ENCODE measurements around the gene CCK.

The CCK gene

DNA sequence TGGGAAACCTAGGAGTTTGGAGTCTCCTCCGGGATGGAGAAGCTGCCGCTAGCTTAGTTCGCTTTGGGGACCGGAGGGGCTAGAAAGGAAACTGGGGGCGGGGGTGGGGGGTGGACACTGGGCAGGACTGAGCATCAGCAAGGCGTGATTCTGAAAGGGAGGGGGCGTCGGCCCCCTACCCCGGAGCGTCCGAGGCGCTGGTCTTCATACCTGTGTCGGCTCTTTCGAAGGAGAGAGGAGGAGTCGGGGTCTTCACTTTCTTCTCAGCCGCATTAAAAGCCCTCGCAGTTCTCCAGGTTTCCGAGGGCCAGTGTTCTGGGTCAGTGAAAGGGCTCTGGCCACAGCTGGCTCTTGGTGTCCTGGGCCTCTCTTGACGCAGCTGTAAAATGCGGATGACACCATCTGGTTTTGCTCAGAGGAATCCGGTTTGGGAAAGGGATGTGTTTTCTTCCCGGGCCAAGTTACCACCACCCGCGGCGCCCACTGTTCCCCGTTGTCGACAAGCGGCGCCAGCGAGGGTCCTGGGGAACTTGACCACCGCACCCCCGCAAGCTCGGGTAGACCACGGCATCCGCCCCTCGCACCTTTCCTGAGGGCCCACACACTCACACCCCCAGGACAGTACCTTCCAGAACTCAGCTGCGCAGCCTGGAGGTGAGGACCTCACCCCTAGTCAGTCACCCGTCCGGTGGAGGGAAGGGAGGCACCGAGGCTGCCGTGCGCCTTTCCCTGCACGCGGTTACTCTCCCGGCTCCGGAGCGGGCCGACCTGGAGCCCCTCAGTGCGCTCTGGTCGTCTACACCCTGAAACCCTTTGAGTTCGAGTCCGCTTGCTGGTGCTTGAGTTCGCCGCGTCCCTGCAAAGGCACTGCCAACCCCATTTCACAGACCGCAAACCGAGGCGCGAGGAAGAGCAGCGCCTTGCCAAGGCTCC is 660 bp downstream of the CCK start:
- DNase-seq: no peak

DNA sequence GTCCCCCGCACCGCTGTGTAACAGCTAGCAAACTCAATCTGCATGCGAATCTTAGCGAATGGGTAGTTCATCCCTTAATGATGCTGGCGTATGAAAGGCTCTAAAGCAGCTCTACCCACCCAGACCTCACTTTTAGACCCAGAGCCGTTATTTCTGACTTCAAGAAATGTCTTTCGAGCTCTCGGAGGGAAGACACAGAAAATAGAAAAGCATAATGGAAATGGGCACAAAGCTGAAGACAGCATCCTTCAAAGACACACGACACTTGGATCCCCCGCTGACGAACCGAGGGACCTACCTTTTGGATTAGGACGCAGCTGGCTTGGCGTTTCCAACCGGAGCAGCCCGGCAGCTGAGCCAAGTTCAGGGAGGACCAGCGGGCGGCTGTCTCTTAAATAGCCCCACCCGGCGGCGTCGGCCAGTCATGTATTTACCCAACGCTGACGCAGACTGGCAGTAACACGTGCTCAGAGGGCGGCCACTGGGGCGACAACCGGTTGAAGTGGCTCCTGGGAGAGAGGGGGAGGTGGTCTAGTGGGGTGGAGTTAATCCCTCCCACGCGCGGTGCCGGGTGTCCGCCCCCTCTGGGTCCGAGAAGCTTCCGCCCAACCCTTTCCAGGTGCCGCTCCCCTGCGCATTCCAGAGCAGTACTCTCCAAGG is 1.5 kb downstream of the CCK start:
- no peak for DNase-seq

DNA sequence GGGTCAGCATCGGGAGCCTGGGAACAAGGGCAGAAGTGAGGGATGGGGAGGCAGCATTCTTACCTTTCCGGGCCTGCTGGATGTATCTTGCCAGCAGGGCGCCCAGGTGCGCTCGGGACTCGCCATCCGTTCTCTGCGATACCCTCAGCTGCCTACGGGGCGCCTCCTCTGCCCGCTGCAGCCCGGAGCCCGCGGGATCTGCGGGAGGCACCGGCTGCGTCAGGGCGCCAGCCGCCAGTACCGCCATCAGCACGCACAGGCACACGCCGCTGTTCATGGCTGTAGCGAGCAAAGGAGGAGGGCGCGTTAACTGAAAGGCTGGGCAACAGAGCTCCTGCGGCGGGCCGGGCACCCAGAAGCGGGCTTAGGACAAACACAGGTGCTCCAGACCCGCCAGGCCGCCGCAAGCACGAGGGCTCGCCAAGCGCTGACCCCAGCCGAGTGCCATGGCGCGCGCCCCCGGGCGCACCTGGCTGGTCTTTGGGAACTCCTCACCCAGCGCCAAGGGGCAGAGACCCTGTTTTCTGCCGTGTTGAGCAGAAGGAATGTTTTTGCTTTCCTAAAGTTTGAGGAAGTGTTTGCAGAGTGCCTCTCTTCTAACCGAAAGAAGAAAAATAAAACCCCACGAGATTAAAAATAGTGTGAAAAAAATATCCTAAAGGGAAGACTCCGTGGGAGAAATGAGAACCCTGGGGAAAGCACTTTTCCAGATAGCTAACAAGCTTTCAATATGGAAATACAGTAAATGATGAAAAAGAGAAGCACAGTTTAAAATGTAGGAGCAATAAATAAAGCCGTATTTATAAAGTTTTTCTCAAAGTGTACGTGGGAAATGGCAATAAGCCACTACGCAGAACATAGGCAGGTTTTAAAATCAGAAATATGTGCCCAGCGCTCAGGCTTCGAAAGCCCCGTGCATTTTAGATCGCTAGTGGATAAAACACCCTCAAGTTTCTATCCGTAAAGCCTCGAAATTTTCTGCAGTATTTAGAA is 2.3 kb downstream of the CCK start:
- DNase-seq: no peak

- no peak for DNase-seq
These were observed 3.5 kb downstream of the CCK start for GRCh38 chr3:42262525-42262924.

DNA sequence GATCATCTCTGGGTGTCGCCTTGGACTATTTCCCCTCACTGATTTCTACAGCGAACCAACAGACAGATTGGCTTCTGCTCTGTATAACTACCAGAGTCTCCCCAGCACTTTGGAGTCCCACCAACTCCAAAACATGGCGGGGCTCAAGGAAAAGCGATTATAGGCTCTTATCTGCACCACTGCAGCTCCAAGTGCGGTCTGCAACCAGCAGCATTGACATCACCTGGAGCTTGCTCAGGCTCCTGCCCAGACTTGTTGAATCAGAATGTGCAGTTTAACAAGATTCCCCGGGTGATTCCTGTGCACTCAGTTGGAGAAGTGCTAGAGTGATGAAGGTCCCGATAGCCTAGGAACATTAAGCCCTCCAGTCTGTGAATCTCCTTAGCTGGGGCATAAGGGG is 9.0 kb downstream of the CCK start:
- no peak for DNase-seq

DNA sequence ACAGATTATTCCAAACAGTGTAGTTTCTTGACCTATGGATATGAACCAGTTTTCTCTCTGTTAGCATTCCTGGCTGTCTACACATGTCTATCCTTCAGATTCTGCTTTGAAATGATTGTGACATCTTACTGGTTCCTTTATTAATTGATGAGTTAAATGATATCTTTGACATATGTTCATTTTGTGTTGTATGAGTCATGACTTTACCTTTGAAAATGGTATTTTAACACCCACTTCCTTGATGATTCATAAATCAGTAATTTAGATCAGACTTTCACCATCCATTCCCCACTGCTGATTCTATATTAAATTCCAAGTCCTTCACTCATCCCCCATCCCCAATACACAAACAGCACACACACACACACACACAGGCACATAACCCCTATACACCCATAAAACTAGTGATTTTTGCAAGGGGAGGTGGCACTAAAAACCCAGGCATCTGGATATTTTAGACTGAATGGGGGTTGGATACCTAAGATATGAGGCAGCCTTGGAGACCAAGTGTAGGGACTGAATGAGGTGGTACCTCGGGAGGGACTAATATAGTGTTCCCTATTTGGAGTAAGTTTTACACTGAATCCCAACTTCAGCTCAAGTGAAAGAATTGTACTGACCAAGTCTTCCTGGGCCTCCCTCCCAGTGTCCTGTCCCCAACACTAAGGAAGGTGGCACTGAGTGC is 9.7 kb downstream of the CCK start:
- no peak for DNase-seq

GRCh38 chr3:42254566-42254965 is 11.4 kb downstream of the CCK start:
- no peak for DNase-seq

- no peak for DNase-seq
These were observed 15.2 kb downstream of the CCK start for GRCh38 chr3:42250761-42251160.

- DNase-seq: no peak
These were observed 18.4 kb downstream of the CCK start for GRCh38 chr3:42247576-42248027.

GRCh38 chr3:42246091-42246490 is 19.9 kb downstream of the CCK start:
- no peak for DNase-seq

DNA sequence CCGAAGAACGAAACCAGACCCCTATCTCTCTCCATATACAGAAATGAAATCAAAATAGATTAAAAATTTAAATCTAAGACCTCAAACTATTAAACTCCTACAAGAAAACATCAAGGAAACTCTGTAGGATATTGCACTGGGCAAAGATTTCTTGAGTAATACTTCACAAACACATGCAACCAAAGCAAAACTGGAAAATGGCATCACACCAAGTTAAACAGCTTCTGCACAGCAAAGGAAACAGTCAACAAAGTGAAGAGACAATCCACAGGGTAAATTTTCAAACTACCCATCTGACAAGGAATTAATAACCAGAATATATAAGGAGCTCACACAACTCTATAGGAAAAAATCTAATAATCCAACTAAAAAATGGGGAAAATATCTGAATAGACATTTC is 29.4 kb downstream of the CCK start:
- no peak for DNase-seq

DNA sequence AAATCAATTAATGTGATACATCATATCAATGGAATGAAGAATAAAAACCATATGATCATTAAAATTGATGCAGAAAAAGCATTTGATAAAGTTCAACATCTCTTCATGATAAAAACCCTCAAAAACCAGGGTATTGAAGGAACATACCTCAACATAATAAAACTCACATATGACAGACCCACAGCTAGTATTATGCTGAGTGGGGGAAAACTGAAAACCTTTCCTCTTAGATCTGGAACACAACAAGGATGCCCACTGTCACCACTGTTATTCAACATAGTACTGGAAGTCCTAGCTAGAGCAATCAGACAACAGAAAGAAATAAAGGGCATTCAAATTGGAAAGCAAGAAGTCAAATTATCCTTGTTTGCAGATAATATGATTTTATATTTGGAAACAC is 30.5 kb downstream of the CCK start:
- DNase-seq: no peak

DNA sequence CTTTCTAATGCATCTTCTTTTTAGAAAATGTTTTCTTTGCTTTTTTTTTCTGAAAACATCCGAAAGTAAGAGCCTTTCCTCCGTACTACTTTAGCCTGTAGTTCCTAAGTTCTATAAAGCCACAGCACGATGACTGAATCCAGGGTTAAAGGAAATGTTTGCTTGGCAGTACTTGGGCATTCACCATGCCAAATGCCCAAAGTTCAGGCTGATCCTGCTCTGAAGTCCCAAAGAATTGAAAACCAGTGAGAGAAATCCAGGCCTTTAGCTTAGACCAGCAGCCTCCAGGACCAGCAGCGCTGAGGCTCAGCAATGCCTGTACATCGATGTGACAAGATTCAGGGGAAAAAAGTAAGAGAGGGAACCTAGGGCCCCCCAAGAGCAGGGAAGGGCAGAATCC is 35.1 kb downstream of the CCK start:
- DNase-seq: no peak

- DNase-seq: no peak
These were observed 35.9 kb downstream of the CCK start for GRCh38 chr3:42229942-42230688.

- DNase-seq: no peak
These were observed 36.6 kb downstream of the CCK start for GRCh38 chr3:42229266-42229941.

DNA sequence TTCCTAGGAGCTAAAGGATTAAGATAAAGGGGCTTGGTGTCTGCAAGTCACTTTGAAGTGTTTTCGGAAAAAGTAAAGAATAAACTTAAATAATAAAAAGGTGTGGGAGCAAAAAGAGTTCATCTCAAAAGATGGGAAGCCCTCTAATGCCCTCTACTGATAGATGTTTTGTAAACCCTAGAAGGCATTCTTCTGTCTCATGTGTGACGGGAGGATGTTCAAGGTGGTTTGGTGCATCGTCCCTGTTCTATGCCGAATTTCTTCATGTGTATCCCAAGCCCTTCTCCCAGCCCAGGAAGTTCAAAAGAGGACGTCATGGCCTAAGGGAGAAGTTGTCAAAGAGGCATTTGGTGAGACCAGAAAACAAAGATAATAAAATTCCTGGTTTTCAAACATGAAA is 37.2 kb downstream of the CCK start:
- no peak for DNase-seq

DNA sequence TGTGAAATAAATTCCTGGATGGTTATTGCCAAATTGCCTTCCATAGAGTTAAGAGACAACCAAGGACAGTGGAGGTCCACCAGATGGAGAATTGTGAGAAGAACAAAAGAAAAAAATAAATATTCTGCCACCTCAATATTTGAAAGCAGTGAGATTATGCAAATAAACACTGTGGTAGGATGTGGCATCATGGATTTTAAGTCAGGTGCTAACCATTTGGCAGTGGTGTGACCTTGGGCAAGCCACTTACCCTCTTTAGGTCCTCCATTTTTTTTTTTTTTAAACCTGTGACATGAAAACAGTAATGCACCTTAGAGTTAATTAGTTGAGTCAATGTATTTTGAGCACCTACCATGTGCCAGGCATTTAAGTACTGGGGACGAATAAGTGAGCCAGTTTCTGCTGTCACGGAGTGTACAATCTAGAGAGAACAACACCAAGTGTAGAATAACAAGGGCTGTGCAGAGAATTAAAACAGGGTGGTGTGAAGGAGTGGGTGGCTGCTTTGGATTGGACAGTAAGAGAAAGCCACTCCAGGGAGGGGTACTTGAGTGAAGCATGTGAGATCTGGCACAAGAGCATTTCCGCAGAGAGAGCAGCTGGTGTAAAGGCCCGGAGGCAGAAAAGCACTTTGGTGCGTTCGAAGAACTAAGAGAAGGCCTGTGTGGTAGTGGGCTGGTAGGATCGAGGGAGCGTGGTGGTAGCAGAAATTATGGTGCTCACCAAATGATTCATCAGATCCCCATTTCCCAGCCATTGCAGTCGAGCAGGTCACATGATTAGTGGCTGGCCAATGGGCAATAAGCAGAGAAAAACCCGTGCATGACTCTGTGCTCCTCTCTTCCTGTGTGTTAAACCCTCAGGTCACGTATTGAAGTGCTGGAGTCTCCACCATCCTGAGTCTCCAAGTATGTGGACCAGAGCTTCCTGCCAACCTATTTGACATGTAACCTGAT is 39.2 kb downstream of the CCK start:
- no peak for DNase-seq

DNA sequence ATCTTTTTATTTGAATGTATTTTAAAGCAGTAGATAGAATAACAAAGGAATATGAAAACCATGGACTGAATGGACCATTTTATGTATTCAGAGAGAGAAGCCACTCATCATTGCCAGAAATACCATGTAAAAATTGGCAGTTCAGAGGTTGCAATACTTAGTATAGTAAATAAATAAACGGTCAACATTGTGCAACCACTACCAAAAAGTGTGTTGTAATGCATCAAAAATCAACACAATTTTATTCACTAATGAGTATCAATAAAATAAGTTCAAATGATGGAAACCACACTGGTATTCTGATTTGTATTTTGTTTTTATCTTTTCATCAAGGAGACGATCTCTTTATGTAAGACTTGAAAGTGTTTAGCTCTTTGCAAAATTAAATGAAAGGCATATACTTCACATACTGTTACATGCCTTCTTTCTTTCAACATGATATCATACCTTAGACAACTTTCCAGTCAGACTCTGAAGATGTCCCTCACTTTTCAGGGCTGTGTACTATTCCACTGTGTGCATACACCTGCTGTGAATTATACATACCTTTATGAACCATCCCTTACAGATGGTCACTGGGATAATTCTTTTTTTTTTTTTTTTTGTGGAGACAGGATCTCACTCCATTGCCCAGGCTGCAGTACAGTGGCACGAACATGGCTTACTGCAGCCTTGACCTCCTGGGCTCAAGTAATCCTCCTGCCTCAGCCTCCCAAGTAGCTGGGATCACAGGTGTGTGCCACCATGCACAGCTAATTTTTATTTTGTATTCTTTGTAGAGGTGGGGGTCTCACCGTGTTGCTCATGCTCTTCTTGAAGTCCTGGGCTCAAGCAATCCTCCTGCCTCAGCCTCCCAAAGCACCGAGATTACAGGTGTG is 40.3 kb downstream of the CCK start:
- DNase-seq: no peak
